Stomach (tissue), 4 donors: Measurements from ENCODE around the gene ACTL10.

Source experiments
- EP300 ChIP-seq: sonication (generic); formaldehyde crosslinking; IDR thresholded peaks from one replicate; pipeline ENCODE4 v1.6.1; 2017; ENCODE audit warnings: antibody characterized with exemption
- POLR2A ChIP-seq, 4 donors: fragments of 450-650 bp; IDR thresholded peaks; one replicate each; pipeline ENCODE4 v1.6.1; 2016; ENCODE audit warnings: antibody characterized with exemption in 4 of 4, control low read depth in 2 of 4, mild to moderate bottlenecking in 1 of 4, moderate library complexity in 1 of 4
- POLR2AphosphoS5 ChIP-seq, 3 donors: sonication (generic); formaldehyde crosslinking; IDR thresholded peaks; one replicate each; pipeline ENCODE4 v1.6.1; 2016; ENCODE audit warnings: antibody characterized with exemption in 3 of 3
- TF ChIP-seq, protein P1 (sequence below), 7 experiments: fragments of 450-650 bp in 4 of 7; fragments of 200-600 bp in 3 of 7; sonication (generic) in 3 of 7; IDR thresholded peaks; one replicate each; pipeline ENCODE4 v1.5.1; 2016 to 2019; ENCODE audit warnings: antibody characterized with exemption in 7 of 7, control low read depth in 2 of 7, mild to moderate bottlenecking in 1 of 7

DNA sequence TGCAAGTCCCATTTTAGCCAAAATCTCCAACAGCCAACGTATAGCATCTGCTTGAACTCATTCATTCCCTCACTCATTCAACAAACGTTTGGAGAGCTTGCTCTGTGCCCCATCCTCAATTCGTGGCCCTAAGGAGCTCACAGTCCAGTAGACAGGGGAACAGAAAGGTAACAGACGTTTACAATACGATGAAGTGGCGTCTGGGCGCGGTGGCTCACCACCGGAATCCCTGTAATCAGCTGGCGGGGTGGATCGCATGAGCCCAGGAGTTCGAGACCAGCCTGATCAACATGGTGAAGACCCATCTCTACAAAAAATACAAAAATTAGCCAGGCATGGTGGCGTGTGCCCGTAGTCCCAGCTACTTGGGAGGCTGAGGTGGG, 20.2 kb downstream of the ACTL10 start:
- TF ChIP-seq, protein P1, sequence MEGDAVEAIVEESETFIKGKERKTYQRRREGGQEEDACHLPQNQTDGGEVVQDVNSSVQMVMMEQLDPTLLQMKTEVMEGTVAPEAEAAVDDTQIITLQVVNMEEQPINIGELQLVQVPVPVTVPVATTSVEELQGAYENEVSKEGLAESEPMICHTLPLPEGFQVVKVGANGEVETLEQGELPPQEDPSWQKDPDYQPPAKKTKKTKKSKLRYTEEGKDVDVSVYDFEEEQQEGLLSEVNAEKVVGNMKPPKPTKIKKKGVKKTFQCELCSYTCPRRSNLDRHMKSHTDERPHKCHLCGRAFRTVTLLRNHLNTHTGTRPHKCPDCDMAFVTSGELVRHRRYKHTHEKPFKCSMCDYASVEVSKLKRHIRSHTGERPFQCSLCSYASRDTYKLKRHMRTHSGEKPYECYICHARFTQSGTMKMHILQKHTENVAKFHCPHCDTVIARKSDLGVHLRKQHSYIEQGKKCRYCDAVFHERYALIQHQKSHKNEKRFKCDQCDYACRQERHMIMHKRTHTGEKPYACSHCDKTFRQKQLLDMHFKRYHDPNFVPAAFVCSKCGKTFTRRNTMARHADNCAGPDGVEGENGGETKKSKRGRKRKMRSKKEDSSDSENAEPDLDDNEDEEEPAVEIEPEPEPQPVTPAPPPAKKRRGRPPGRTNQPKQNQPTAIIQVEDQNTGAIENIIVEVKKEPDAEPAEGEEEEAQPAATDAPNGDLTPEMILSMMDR (IDR thresholded peaks at IDR 0.05), result no peak
- TF ChIP-seq EP300 (no peak), POLR2AphosphoS5 (IDR thresholded peaks at IDR 0.05) (no peak), POLR2A (IDR thresholded peaks at IDR 0.05) (no peak)
